Prostate gland (tissue), 2 donors: Measurements from ENCODE around the gene ALK.

Experiments used
- CTCF ChIP-seq, 4 experiments: fragments of 200-600 bp in 2 of 4; fragments of 450-650 bp in 2 of 4; sonication (generic) in 2 of 4; IDR thresholded peaks; 1 replicate in 3 of 4; 2 replicates in 1 of 4; pipeline ENCODE4 v1.5.1; 2016 to 2019; ENCODE audit warnings: antibody characterized with exemption in 4 of 4, mild to moderate bottlenecking in 2 of 4, moderate library complexity in 2 of 4
- POLR2A ChIP-seq: fragments of 450-650 bp; IDR thresholded peaks from one replicate; pipeline ENCODE4 v1.6.1; 2016; ENCODE audit warnings: antibody characterized with exemption, mild to moderate bottlenecking

- no peak for TF ChIP-seq POLR2A
- no peak for TF ChIP-seq CTCF (IDR thresholded peaks at IDR 0.05)
Observed at GRCh38 chr2:29578084-29578598, 343.2 kb downstream of the ALK start.
